NCI-H1694 (cell line): ENCODE measurements around the gene MEIOB.
"Not testable (repeated sequence)": the region's sequence is repeated elsewhere in the genome, so short reads cannot be mapped to it uniquely, and the experiment has no call there.

ENCODE experiments used
- DNase-seq: peaks from one replicate; lab custom pipeline; 2025; lab: John Stamatoyannopoulos, UW

MEIOB gene

DNA sequence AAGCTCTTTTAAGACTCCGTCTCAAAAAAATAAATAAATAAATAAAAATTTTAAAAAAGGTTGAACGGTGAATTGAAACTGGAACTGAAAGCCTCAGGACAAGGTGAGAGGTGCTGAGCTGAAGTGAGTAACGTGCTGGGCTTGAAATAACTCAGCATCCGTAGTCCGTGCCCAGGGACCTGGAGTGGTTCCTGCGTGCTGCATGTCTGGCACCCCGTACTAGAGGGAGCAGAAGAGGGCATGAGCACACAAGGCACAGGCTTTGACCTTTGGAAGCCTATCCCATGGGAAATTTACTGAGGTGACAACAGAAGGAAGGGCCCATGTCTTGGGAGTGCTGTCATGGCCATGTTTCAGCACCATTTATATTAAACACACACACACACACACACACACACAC, 4.5 kb upstream of the MEIOB start:
- no peak for DNase-seq

DNA sequence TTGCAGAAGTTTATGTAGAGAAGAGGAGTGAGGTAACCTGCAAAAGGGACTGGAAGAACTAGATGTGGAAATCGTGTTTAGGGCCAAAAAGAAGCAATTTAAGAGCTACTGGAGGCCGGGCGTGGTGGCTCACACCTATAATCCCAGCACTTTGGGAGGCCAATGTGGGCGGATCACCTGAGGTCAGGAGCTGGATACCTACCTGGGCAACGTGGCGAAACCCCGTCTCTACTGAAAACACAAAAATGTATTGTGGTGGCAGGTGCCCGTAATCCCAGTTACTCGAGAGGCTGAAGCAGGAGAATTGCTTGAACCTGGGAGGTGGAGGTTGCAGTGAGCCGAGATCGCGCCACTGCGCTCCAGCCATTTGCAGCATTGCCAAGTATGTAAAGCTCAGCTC, 4.1 kb upstream of the MEIOB start:
- not testable (repeated sequence) for DNase-seq

DNA sequence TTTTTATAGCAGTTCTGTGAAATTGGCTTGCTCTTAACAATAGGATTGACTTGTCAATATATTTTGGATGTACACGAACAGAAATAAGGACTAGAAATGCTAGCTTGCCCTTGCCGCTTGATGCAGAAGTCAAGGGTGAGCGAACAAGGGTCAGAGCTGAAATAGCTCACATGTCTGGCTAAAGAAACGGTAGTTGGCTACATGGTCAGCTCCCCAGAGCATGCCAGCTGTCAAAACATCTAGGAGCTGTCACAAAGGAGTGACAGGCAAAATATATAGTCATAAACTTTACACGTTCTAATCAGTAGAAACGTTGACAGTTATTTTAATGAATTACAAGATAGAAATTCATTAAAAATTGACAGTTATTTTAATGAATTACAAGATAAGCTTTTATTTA, 2.9 kb upstream of the MEIOB start:
- no peak for DNase-seq

DNA sequence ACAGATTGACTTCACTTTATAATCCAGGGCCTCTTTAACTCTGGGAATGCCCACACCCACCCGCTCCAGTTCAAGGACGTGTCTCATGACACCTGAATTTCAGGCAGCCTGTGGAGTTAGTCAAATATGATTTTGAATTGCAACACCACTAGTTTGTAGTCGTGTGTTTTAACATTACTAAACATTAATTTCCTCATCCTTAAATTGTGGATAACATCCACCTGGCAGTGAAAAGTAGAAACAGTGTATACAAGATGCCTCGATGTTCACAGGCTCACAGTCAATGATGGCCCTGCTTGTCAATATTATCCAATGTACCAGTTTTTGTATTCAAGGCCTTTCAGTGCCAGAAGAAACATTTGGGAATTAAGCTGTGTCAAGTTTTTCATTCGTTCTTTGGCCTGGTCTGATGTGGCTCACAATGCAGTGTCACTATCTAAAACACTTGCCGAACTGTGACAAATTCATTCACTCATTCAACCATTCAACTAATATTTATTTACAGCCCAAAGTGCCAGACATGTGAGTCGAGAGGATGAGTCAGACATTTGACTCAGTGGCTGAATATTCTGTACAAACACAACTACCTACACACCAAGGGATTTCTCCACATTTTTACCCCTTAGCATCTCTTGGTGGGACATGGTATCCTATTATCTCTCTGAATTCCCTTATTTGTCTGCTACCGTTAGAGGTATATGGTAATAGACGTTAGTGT, 1.4 kb downstream of the MEIOB start:
- no peak for DNase-seq

DNA sequence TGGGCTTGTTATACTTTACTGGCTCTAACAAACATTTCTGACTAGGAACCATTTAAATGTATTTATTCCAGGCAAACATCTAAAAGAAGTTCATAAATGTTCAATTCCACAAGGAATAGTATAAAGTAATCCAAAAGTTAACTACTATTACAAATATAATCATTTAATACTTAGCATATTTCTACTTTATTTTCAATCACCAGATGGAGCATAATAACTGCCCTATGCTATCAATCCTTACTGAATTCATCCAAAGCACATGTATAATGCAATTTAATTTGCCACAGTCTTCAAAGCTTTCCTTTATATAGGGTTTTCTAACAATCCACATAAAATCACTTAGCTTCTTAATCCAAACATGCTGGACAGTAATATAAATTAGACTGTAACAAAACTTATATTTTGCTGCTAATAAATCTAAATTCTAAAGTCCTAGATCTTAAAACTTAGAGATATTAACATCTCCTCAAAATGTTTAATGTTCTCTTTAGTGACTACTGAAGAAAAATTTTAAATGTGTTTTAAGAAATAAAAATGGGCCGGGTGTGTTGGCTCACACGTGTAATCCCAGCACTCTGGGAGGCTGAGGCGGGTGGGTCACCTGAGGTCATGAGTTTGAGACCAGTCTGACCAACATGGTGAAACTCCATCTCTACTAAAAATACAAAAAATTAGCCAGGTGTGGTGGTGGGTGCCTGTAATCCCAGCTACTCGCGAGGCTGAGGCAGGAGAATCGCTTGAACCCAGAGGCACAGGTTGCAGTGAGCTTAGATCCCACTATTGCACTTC, 5.9 kb downstream of the MEIOB start:
- DNase-seq: no peak

DNA sequence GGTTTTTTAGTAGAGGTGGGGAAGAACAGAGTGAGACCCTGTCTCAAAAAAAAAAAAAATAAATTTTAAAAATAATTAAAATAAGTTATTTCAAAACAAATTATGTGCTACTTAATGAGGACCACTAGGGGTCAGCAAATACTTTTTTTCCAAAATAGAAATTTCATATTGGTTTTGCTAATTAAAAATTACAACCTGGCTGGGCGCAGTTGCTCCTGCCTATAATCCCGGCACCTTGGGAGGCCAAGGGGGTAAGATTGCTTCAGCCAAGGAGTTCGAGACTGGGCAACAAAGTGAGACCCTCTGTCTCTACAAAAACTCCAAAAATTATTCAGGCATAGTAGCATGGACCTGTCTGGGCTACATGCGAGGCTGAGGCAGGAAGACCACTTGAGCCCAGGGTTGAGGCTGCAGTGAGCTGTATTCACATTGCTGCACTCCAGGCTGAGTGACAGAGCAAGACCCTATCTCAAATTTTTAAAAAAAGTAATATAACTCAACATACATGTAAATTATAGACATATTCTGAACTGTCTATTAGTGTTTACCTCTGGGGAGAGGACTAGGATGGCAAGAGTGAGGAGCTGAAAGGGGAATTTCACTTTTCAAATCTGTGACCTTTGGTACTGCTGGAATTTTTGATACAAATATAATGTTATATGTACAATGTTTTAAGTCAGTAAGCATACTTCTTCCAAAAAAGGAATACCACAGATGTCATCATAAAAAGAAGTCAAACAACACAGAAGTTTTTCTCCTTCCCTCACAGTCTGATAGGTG, 8.1 kb downstream of the MEIOB start:
- DNase-seq: peak; percentile 11

DNA sequence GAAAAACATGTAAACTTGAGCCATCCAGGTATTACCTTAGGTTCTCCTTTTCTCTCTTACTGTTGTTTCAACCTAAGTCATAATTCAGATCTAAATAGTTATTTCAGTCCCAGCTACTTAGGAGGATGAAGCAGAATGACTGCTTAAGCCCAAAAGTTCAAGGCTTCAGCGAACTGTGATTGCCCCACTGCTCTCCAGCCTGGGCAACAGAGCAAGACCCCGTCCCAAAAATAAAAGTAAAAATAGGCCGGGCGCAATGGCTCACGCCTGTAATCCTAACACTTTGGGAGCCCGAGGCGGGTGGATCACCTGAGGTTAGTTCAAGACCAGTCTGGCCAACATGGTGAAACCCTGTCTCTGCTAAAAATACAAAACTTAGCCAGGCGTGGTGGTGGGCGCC, 9.6 kb downstream of the MEIOB start:
- DNase-seq: no peak

DNA sequence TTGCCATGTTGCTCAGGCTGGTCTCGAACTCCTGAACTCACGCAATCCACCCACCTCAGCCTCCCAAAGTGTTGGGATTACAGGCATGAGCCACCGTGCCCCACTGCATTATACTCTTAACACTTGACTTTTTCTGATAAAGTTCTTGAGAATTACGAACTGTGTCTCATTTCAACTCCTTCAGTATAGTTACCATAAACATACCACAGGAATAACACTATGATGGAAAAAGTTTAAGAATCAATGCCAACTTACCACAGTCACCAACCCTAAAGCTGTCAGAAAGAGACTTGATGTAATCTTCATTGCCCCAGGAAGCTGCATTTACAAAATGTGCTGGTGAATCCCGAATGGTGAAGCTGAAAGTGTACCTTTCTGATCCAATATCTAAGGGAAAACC, 10.2 kb downstream of the MEIOB start:
- DNase-seq: no peak

DNA sequence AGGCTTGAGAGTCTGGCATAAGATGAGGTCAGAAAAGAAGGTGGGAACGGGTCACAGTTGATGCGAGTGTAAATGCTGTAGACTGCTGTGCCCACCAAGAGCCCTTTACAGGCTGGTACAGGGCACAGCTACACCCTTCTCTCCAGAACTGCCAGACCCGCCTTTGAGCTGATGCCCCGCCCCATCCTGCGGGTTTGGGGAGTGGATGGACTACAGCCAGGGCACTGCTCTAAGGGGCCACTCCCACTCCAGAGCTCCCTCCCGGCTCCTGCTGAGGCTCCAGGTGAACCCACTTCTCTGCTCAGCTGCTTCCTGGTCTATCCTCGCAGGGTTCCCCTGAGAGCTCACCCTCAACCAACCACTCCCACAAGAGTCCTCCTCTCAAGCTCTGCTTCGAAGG, 12.3 kb downstream of the MEIOB start:
- no peak for DNase-seq

DNA sequence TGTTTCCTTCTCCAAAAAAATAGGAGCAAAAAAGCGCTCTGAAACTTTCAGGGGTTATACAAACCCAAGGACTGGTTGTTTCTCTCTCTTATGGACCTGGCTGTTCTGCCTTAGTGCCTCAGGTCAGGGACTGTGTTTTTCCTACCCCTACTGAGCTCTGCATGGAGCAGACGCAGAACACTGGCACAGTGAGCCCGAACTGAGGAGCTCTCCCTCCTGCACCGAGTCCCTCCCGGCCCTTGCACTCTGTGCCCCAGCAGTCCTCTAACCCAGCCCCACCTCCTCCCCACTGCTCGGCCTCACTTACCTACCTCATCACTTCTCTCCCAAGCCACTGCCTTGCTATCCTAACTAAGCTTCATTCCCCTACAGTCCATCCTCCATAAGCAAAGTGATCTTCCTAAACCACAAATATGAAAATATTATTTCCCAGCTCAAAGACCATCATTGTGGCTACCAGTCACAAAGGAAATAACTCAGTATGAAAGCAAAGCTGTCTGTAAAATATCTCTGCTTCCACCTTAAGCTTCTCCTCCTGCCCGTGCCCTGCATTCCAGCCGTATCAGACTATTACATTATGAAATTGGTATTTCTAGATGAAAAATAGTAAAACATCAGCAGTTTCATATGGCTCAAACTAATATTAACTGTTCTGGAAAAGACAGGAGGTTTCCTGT, 13.6 kb downstream of the MEIOB start:
- no peak for DNase-seq

DNA sequence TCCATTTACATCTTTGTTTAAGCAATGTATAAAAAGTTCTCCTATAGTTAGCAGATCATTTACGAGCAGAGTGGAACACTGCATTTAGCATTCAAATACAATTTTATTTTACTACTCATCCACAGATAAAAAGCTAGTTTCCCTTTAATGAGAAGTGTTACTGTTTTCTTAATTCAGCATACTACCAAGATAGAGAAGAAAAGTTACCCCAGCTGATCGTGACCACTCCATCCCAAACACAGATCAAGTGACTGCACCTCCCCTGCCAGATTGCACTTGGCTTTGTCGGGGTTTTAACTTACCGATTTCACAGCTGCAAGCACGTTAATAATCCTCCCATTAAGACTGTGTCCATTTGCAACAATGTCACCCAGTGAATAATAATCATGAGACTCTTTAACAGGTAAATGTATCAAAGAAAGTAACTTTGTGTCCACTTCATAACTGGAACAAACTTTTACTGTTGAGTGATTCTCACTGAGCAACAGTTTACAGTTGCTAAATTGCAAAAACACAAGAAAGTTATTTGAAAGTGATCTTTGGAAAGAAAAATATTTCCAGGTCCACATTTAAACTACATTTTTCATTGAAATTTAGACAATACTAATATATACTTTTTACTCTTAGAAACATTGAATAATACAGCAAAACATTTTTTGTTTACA, 14.4 kb downstream of the MEIOB start:
- DNase-seq: no peak

DNA sequence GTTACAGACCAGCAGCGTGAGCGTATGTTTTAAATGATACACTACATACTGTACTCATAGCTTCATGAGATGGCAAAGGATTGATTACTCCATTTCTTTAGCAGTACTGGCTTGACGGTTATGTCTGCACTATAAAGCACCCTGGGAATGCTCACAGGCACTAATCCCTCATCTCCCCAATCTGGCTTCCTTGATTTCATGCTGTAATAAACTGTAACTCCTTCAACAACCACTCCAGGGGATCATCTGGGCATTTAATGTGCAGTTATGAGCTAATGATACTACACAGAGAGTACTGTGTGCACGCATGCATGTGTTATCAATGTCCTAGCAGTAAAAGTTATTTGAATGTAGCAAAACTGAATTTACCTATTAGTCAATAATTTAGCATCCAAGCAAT, 20.2 kb downstream of the MEIOB start:
- DNase-seq: no peak

DNA sequence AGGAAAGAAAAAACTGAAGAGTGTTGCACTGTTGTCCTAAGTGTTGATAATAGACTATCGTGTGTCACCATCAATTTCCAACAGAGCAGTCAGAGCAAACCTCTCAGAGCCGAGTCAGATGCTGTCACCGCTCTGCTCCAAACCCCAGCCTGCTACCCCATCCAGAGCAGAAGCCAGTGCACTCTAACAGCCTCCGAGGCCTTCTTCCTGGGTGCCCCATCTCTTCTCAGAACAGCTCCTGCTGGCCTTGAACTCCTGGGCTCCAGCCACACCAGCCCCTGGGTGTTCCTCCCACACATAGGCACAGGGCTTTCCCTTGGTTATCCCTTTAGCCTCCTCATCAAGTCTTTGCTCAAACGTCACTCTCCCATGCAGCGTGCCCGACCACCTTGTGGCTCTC, 21.0 kb downstream of the MEIOB start:
- DNase-seq: no peak

DNA sequence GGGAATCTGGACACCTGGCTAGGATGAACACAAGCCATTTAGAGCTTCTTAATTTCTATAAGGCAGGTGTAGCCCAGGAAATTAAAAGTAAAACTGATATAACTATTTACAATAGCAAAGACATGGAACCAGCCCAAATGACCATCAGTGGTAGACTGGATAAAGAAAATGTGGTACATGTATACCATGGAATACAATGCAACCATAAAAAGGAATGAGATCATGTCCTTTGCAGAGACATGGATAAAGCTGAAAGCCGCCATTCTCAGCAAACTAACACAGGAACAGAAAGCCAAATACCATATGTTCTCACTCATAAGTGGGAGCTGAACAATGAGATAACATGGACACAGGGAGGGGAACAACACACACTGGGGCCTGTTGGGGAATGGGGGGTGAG, 25.5 kb downstream of the MEIOB start:
- no peak for DNase-seq

DNA sequence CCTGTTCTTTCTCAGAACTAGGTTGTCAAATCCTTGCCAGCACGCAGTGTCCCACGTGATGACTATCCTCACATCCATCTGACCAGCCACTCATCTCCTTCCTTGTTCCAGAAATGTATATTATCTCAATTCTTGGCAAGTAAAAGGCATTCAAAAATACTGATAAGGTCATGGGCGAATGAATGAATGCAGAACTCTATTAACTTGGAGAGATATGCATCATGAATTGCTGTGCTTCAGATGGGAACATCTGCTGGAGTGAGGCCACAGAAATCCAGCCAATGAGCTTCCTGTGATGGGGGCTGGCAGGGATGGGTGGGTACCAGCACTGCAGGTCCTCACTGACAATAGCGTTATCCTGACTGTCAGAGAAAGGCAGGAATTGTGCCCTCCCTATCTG, 26.0 kb downstream of the MEIOB start:
- DNase-seq: no peak

DNA sequence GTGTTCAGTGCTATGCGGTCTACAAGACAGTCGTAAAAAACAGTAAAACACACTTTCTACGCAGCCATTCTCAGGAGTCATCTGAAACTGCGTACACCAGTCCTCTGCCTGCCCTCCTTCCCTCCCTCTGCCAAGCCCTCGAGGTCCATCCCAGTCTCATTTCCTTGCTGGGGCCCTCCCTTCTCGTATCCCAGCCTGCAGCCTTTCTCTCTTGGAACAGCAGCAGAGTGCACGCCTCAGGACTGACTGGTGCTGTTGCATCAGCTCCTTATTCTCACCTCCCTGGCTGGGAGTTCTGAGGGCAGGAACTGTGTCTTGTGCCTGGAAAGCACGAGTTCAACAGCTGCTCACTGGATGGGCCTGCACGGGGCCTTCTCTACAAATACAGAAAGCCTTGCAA, 32.4 kb downstream of the MEIOB start:
- no peak for DNase-seq

DNA sequence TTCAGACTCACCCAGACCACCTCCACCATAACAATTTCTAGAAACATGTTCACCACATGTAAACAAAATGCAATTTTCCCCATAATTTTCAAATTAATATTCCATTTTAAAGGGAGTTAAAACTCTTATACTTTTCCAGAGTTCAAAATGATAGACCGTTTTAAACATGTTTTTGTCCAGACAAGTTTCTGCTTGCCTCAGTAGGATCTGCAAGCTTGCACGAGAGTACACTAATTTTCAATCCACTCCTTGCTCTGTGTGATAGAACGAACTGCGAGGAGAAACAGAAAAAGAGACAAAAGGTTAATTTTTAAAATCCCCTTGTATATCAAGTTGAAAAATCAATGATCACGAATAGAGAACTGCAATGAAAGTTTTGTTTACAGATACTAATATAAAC, 37.9 kb downstream of the MEIOB start:
- DNase-seq: no peak

DNA sequence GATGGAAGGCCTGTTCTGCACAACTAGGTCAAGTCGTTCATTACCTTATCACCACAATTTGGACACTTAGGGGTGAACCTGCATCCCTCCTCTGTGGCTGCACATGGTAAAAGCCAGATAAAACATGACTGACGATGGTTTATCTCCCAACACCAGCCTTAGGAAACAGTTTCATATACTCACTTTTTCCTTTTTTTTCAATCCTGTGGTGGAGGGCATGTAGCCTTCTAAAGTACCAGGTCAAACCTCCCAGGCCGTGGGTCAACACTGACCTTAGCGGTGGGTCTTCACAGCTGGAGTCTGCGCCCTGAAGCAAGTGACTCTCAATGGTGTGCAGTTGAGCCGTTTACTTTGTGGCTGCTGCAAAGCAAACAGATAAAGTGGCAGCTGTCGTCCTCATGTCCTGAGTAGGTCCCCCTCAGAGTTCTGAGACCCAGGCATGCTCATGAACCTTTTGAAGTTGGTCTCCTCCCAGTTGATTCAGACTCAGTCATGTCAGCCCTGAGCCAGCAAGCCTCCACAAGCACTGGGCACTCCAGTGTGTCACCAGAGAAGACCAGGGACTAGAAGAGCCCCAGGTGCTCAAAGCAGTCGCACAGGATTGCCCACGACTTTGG, 39.0 kb downstream of the MEIOB start:
- DNase-seq: no peak

DNA sequence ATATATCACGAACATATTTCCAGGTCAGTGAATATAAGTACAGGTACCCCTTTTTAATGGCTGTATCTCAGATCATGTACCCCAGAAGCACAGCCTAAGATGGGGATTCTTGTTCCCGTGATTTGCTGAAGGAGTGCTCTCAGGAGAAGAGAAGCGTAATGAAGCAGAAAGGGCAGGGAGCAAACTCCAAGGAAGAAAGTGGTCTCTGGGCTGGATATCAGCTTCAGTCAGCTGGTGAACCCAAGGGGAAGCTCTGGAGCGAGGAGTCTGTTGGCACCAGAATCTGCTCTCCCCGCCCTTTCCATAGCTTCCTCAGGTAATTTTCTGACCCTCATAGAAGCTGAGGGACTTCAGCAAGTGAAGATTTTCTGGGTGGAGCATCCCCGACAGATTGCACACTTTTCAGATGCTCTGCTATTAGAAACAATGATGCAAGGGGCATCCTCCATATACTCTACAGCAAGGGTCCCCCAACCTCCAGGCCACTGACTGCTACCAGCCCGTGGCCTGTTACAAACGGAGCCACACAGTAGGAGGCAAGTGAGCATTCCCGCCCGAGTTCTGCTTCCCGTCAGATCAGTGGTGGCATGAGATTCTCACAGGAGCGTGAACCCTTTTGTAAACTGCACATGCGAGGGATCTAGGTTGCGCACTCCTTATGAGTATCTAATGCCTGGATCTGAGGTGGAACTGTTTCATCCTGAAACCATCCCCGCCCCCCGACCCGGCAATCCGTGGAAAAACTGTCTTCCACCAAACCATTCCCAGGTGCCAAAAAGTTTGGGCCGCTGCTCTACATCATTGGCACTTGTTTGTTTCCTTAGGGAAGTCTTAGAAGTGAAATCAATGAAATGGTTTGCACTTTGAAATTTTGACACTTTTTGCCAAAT, 40.5 kb downstream of the MEIOB start:
- DNase-seq: no peak

DNA sequence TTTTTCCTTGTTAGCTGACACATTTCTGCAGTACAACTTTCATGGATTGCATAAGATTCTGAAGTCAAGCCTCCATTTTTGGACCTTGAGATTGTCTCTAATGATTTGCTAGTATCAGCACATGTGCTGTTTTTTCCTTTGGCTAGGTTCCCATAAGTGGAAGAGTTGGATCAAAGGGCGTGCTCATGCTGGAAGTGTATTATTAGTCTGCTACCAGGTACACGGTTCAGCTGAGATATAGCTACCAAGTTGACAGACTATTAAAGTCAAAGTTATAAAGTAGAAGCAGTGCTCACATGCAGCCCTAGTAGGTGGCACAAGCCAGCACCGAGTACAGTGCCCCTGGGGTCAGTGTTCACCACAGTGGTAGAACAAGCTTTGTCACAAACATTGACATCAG, 41.8 kb downstream of the MEIOB start:
- no peak for DNase-seq
